Stomach (tissue), 19 donors: ENCODE measurements around the gene SCGB1D2. TPM values are rescaled to one million over a fixed set of nuclear protein-coding genes. Genes with fewer than 3 reads are reported as not detected.
A peak's percentile ranks its signal among the peaks of the same experiment; 100 is the strongest.
"Not testable (repeated sequence)": the region's sequence is repeated elsewhere in the genome, so short reads cannot be mapped to it uniquely, and the experiment has no call there.

ENCODE experiments used
- DNase-seq, 2 donors: peaks; one replicate each; pipeline versions ENCODE4 v3.0.0 to v3.0.0-alpha.2; 2013 to 2019
- H3K27ac ChIP-seq, 5 donors: fragments of 200-600 bp in 4 of 5; sonication (generic) in 4 of 5; one replicate each; pipeline ENCODE4 v1.5.1; 2013 to 2019; ENCODE audit warnings: mild to moderate bottlenecking in 1 of 5, moderate library complexity in 1 of 5
- H3K27me3 ChIP-seq, 3 donors: fragments of 200-600 bp; sonication (generic); one replicate each; pipeline ENCODE4 v1.5.1; 2017 to 2019; ENCODE audit warnings: mixed run types in 1 of 3
- H3K36me3 ChIP-seq, 4 donors: fragments of 200-600 bp; sonication (generic); 1 replicate in 3 of 4; 2 replicates in 1 of 4; pipeline ENCODE4 v1.5.1; 2016 to 2019
- H3K4me1 ChIP-seq, 4 donors: fragments of 200-600 bp; sonication (generic); one replicate each; pipeline ENCODE4 v1.5.1; 2016 to 2019
- H3K4me3 ChIP-seq, 4 donors: fragments of 200-600 bp; sonication (generic) in 3 of 4; one replicate each; pipeline ENCODE4 v1.5.1; 2016 to 2019; ENCODE audit warnings: mild to moderate bottlenecking in 1 of 4
- H3K9me3 ChIP-seq, 4 donors: fragments of 200-600 bp; sonication (generic); one replicate each; pipeline ENCODE4 v1.5.1; 2016 to 2019
- CTCF ChIP-seq, 7 experiments: fragments of 450-650 bp in 4 of 7; fragments of 200-600 bp in 3 of 7; sonication (generic) in 3 of 7; IDR thresholded peaks; one replicate each; pipeline ENCODE4 v1.5.1; 2016 to 2019; ENCODE audit warnings: antibody characterized with exemption in 7 of 7, control low read depth in 2 of 7, mild to moderate bottlenecking in 1 of 7
- EP300 ChIP-seq: sonication (generic); formaldehyde crosslinking; IDR thresholded peaks from one replicate; pipeline ENCODE4 v1.6.1; 2017; ENCODE audit warnings: antibody characterized with exemption
- POLR2A ChIP-seq, 4 donors: fragments of 450-650 bp; IDR thresholded peaks; one replicate each; pipeline ENCODE4 v1.6.1; 2016; ENCODE audit warnings: antibody characterized with exemption in 4 of 4, control low read depth in 2 of 4, mild to moderate bottlenecking in 1 of 4, moderate library complexity in 1 of 4
- POLR2AphosphoS5 ChIP-seq, 3 donors: sonication (generic); formaldehyde crosslinking; IDR thresholded peaks; one replicate each; pipeline ENCODE4 v1.6.1; 2016; ENCODE audit warnings: antibody characterized with exemption in 3 of 3
- WGBS, 5 donors: extraction: QIAGEN DNeasy Blood & Tissue Kit in 3 of 5; methylation state at CpG; one replicate each; pipeline versions ENCODE4 v1.1.5 to v1.1.7; 2013 to 2018; 5-methylcytosine and 5-hydroxymethylcytosine counted together
- intact Hi-C: fragments of 100-400 bp; cut with DNase I; formaldehyde crosslinking; loops from one replicate; pipeline ENCODE4 v1.15.1; 2023; ENCODE audit warnings: low total_unique reads
- long read RNA-seq, 10 donors: transcript quantifications; one replicate each; lab custom pipeline, GENCODE V29; 2026
- polyA plus RNA-seq, 3 donors: library from polyadenylated mRNA; stranded (reverse); fragments of 200-250 nt; gene quantifications; one replicate each; pipeline ENCODE4 v1.2.3, GENCODE V29; 2013
- total RNA-seq, 5 donors: library from RNA; depleted of rRNA; stranded (reverse); fragments of >200 nt; gene quantifications; one replicate each; pipeline versions ENCODE4 v1.1.0 to v1.2.3, GENCODE V29; 2014 to 2016
- donor health status: healthy with polysubstance abuse.
- donor health status: Bipolar disorder and iron deficiency.
- donor health status: healthy.

Gene SCGB1D2, protein sequence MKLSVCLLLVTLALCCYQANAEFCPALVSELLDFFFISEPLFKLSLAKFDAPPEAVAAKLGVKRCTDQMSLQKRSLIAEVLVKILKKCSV
- total RNA-seq (not detected), polyA plus RNA-seq (not detected)
- long read RNA-seq, donor 1 = 0 reads
- long read RNA-seq, donor 2 = 0 reads
- long read RNA-seq, donor 3 = 0 reads
- long read RNA-seq, donor 4 = 0 reads
- long read RNA-seq, donor 5 = 0 reads
- long read RNA-seq, donor 6 = 0 reads
- long read RNA-seq, donor 7 = 0 reads
- long read RNA-seq, donor 8 = 0 reads
- long read RNA-seq, donor 9 = 0 reads
- long read RNA-seq, donor 10 = 0 reads

- Histone ChIP-seq H3K27me3 (peaks cover 0 to 45% (median 11%) of the 10 kb centered on the region in 3 donors), H3K4me3 (no peak within 1 kb of the TSS), H3K9me3 (no peaks in the 10 kb centered on the region), H3K27ac (no peak within 1 kb of the TSS), H3K4me1 (no peaks in the 10 kb centered on the region), H3K36me3 (no peaks in the 10 kb centered on the region)
- DNase-seq = peak in 1 of 2 donors; percentile 7
- WGBS, 5 donors = 8 to 15% (median 8%) methylated on average over 1 to 3 of the region's 3 CpGs
- TF ChIP-seq CTCF (IDR thresholded peaks at IDR 0.05) = no peak
- no peak for TF ChIP-seq POLR2A (IDR thresholded peaks at IDR 0.05)
- TF ChIP-seq POLR2AphosphoS5 (IDR thresholded peaks at IDR 0.05) = no peak
- no peak for TF ChIP-seq EP300
- intact Hi-C loops = no loop called here
Observed at GRCh38 chr11:62242021-62242420, at the start of gene SCGB1D2. Gene SCGB1D2, plus strand, starts transcription at chr11:62242239. Its CDS starts 69 bp downstream, at chr11:62242308.

DNA sequence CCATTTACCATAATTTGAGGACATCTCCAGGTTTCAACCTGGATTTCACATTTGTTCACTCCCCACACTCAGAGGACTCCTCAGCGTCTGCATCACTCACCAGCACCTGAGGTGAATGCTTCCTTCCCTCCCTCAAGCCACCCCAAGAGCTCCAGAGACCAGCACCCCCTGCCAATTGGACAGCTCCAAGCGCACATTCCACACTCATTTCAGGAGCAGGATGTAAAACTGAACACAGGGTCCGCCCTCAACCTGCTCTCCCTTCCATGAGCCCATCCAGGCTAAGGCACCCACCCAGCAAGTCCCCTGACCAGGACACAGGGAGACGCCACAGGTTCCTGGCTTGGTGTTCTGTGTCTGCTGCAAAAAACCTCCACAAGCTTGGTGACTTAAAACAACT lies 48.1 kb upstream of the SCGB1D2 start:
- intact Hi-C loops = no loop called here
- no peaks in the 10 kb centered on the region for H3K36me3 ChIP-seq
- TF ChIP-seq CTCF (IDR thresholded peaks at IDR 0.05) = no peak
- TF ChIP-seq EP300 = no peak
- no peak for TF ChIP-seq POLR2AphosphoS5 (IDR thresholded peaks at IDR 0.05)
- no peak for TF ChIP-seq POLR2A (IDR thresholded peaks at IDR 0.05)
- DNase-seq = peak in 1 of 2 donors; percentile 22
- H3K9me3 ChIP-seq = no peaks in the 10 kb centered on the region
- H3K27ac ChIP-seq = no peak overlapping the region
- WGBS, 5 donors = 57 to 74% (median 64%) methylated on average over 4 of the region's 4 CpGs
- H3K4me1 ChIP-seq = no peaks in the 10 kb centered on the region
- H3K27me3 ChIP-seq = peaks cover 0 to 59% (median 23%) of the 10 kb centered on the region in 3 donors
- H3K4me3 ChIP-seq = no peak overlapping the region

GRCh38 chr11:62195010-62195409 lies 47.0 kb upstream of the SCGB1D2 start:
- 3 to 26% (median 9%) methylated on average over 4 to 5 of the region's 9 CpGs; no CpG with 5 or more reads in 1 of the 5 donors for WGBS, 5 donors
- DNase-seq, H3K27ac ChIP-seq, intact Hi-C loops, H3K9me3 ChIP-seq, H3K4me1 ChIP-seq, H3K4me3 ChIP-seq, H3K36me3 ChIP-seq: not testable (repeated sequence)
- peaks cover 0 to 52% (median 18%) of the 10 kb centered on the region in 3 donors for H3K27me3 ChIP-seq

GRCh38 chr11:62195945-62196344 lies 46.1 kb upstream of the SCGB1D2 start:
- intact Hi-C loops = no loop called here
- whole genome bisulfite sequencing, 5 donors = 63 to 89% (median 77%) methylated on average over 7 of the region's 7 CpGs
- no peaks in the 10 kb centered on the region for H3K4me1 ChIP-seq
- H3K36me3 ChIP-seq = no peaks in the 10 kb centered on the region
- no peak for DNase-seq
- peaks cover 0 to 46% (median 13%) of the 10 kb centered on the region in 3 donors for H3K27me3 ChIP-seq
- no peak overlapping the region for H3K4me3 ChIP-seq
- no peak overlapping the region for H3K27ac ChIP-seq
- TF ChIP-seq POLR2AphosphoS5 (IDR thresholded peaks at IDR 0.05) (no peak), CTCF (IDR thresholded peaks at IDR 0.05) (no peak), EP300 (no peak), POLR2A (IDR thresholded peaks at IDR 0.05) (no peak)
- no peaks in the 10 kb centered on the region for H3K9me3 ChIP-seq

GRCh38 chr11:62197400-62197799 lies 44.6 kb upstream of the SCGB1D2 start:
- H3K9me3 ChIP-seq, H3K36me3 ChIP-seq, H3K4me1 ChIP-seq, DNase-seq, intact Hi-C loops, H3K4me3 ChIP-seq, H3K27ac ChIP-seq: not testable (repeated sequence)
- WGBS, 5 donors = 74 to 100% (median 90%) methylated on average over 2 of the region's 2 CpGs
- peaks cover 0 to 42% (median 15%) of the 10 kb centered on the region in 3 donors for H3K27me3 ChIP-seq
